ENCODE results near the gene YWHAB. TPM values are rescaled to one million over a fixed set of nuclear protein-coding genes. Genes with fewer than 3 reads are reported as not detected.

The YWHAB gene
- total RNA-seq, 1 experiment from 2014 or later = 118 TPM

DNA sequence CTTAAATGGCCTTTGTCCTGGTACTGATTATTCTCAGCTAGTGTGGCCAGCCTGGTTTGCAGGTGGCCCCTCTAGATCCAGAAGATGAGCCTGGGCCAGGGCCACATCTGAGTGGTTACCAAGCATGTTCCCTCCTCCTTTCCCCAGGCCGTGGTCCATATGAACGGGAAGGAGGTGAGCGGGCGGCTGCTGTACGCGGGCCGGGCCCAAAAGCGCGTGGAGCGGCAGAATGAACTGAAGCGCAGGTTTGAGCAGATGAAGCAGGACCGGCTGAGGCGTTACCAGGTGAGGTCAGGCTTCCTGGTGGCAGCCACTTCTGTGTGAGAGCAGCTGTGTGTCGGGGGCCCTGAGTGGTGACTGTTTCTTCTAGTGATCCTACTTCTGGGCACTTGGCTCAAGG, 35.9 kb downstream of the YWHAB start:
- Histone ChIP-seq H3K4me2 (ENCODE audit: low read length) (no peak overlapping the region), H3K79me2 (ENCODE audit: low read length) (no peaks in the 10 kb centered on the region), H3K27ac (ENCODE audit: low read length) (no peak overlapping the region), H4K20me1 (ENCODE audit: low read length) (no peaks in the 10 kb centered on the region), H3K9ac (ENCODE audit: low read length) (no peak overlapping the region), H3K27me3 (ENCODE audit: low read length) (no peaks in the 10 kb centered on the region), H3K36me3 (ENCODE audit: low read depth, low read length) (peaks cover 19% of the 10 kb centered on the region), H3K4me3 (ENCODE audit: low read length) (no peak overlapping the region), H3F3A (ENCODE audit: low read length, unreplicated experiment) (no peaks in the 10 kb centered on the region), H3K4me1 (ENCODE audit: insufficient read depth, low read length) (no peaks in the 10 kb centered on the region), H3K9me3 (ENCODE audit: low read length) (no peaks in the 10 kb centered on the region), H3K9me2 (replicated peaks; ENCODE audit: low read length) (no peaks in the 10 kb centered on the region), H2AFZ (ENCODE audit: low read length) (no peak overlapping the region)
- POLR2A ChIA-PET (ENCODE audit: unreplicated experiment) = no interaction called here
- no peak for DNase-seq
- CTCF ChIA-PET = no interaction called here
- ATAC-seq = no peak
- intact Hi-C loops (cut with micrococcal nuclease) = no loop called here
- TF ChIP-seq EZH2 (IDR thresholded peaks at IDR 0.05; ENCODE audit: low read length, unreplicated experiment) = no peak
- TF ChIP-seq EZH2phosphoT487 (IDR thresholded peaks at IDR 0.05; ENCODE audit: borderline replicate concordance, low read length) = no peak
- TF ChIP-seq, protein P1, sequence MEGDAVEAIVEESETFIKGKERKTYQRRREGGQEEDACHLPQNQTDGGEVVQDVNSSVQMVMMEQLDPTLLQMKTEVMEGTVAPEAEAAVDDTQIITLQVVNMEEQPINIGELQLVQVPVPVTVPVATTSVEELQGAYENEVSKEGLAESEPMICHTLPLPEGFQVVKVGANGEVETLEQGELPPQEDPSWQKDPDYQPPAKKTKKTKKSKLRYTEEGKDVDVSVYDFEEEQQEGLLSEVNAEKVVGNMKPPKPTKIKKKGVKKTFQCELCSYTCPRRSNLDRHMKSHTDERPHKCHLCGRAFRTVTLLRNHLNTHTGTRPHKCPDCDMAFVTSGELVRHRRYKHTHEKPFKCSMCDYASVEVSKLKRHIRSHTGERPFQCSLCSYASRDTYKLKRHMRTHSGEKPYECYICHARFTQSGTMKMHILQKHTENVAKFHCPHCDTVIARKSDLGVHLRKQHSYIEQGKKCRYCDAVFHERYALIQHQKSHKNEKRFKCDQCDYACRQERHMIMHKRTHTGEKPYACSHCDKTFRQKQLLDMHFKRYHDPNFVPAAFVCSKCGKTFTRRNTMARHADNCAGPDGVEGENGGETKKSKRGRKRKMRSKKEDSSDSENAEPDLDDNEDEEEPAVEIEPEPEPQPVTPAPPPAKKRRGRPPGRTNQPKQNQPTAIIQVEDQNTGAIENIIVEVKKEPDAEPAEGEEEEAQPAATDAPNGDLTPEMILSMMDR (conservative IDR thresholded peaks at IDR 0.05; ENCODE audit: low read depth, low read length) = no peak
- BruUV-seq (replicated peaks) = no TSS peak

DNA sequence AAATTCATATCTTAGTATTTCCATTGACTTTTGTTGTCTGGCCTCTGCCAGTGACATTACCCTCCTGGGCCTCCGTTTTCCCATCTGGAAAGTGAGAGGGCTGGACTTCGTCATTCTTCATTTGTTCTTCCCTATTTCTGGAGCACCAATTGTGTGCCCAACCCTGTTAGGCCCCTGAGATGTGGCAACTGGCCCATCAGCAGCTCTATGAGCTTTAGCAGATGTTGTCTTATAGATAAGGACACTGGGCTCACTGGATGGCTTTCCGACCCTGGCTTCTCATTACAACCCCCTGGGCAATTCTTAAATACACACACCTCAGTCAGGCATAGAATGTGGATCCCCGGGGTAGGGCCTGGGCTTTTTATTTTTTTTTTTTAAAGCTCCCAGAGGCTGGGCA, 39.0 kb downstream of the YWHAB start:
- Histone ChIP-seq H3K36me3 (ENCODE audit: low read depth, low read length) (peaks cover 11% of the 10 kb centered on the region), H3K4me3 (ENCODE audit: low read length) (no peak overlapping the region), H3K79me2 (ENCODE audit: low read length) (no peaks in the 10 kb centered on the region), H3K9ac (ENCODE audit: low read length) (no peak overlapping the region), H4K20me1 (ENCODE audit: low read length) (no peaks in the 10 kb centered on the region), H3K27ac (ENCODE audit: low read length) (no peak overlapping the region), H3K27me3 (ENCODE audit: low read length) (no peaks in the 10 kb centered on the region), H2AFZ (ENCODE audit: low read length) (no peak overlapping the region), H3F3A (ENCODE audit: low read length, unreplicated experiment) (no peaks in the 10 kb centered on the region), H3K4me2 (ENCODE audit: low read length) (no peak overlapping the region), H3K9me3 (ENCODE audit: low read length) (no peaks in the 10 kb centered on the region), H3K9me2 (replicated peaks; ENCODE audit: low read length) (no peaks in the 10 kb centered on the region), H3K4me1 (ENCODE audit: insufficient read depth, low read length) (no peaks in the 10 kb centered on the region)
- DNase-seq = no peak
- no peak for ATAC-seq
- ChIA-PET CTCF (no interaction called here), POLR2A (ENCODE audit: unreplicated experiment) (no interaction called here)
- intact Hi-C loops (cut with micrococcal nuclease) = no loop called here
- TF ChIP-seq EZH2 (IDR thresholded peaks at IDR 0.05; ENCODE audit: low read length, unreplicated experiment) (no peak), EZH2phosphoT487 (IDR thresholded peaks at IDR 0.05; ENCODE audit: borderline replicate concordance, low read length) (no peak)
- TF ChIP-seq, protein P1 (conservative IDR thresholded peaks at IDR 0.05; ENCODE audit: low read depth, low read length) = no peak
- no TSS peak for BruUV-seq (replicated peaks)

GRCh38 chr20:44928595-44928994, 43.1 kb downstream of the YWHAB start:
- Histone ChIP-seq H3K9me2 (replicated peaks; ENCODE audit: low read length) (no peaks in the 10 kb centered on the region), H3K4me3 (ENCODE audit: low read length) (no peak overlapping the region), H2AFZ (ENCODE audit: low read length) (no peak overlapping the region), H3K36me3 (ENCODE audit: low read depth, low read length) (peaks cover 25% of the 10 kb centered on the region), H3K4me2 (ENCODE audit: low read length) (no peak overlapping the region), H3K27ac (ENCODE audit: low read length) (no peak overlapping the region), H3K79me2 (ENCODE audit: low read length) (no peaks in the 10 kb centered on the region), H3K27me3 (ENCODE audit: low read length) (no peaks in the 10 kb centered on the region), H3F3A (ENCODE audit: low read length, unreplicated experiment) (no peaks in the 10 kb centered on the region), H4K20me1 (ENCODE audit: low read length) (no peaks in the 10 kb centered on the region), H3K4me1 (ENCODE audit: insufficient read depth, low read length) (no peaks in the 10 kb centered on the region), H3K9me3 (ENCODE audit: low read length) (no peaks in the 10 kb centered on the region), H3K9ac (ENCODE audit: low read length) (no peak overlapping the region)
- no TSS peak for BruUV-seq (replicated peaks)
- intact Hi-C loops (cut with micrococcal nuclease) = no loop called here
- ChIA-PET CTCF (no interaction called here), POLR2A (ENCODE audit: unreplicated experiment) (no interaction called here)
- ATAC-seq = no peak
- TF ChIP-seq EZH2phosphoT487 (IDR thresholded peaks at IDR 0.05; ENCODE audit: borderline replicate concordance, low read length) (no peak), EZH2 (IDR thresholded peaks at IDR 0.05; ENCODE audit: low read length, unreplicated experiment) (no peak)
- TF ChIP-seq, protein P1 (conservative IDR thresholded peaks at IDR 0.05; ENCODE audit: low read depth, low read length) = no peak
- no peak for DNase-seq
